ENCODE data around the gene MRPL43. TPM values are rescaled to one million over a fixed set of nuclear protein-coding genes. Genes with fewer than 3 reads are reported as not detected.
A peak's percentile ranks its signal among the peaks of the same experiment; 100 is the strongest.

Gene MRPL43
- total and polyA plus RNA-seq, 2 experiments from 2014 or later = 114 to 128 TPM

DNA sequence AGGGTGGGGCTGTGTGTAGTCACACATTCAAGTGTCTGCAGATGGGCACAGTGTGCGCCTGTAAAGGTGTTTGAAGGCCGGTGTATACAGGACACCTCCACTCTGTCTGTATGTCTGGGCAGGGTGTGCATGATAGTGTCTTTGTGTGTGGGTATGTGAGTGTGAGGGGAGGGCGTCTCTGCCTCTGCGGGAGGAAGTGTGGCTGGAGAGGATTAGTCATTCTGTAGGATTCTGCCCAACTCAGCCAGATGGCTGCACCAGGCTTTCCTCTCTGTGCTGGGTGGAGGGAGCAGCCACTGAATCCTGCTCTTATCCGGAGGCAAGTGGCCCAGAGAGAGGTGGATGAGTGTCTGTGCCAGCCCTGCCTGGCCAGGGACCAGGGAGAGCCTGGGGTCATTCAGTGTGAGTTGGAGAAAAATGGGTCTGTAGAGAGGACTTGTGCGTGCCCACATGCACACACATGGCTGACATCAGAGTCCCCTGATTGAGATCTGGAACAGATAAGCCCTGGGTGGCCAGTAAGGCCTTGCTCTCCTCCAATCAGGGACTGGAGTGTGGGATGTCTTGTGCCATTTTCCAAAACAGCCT lies 45.4 kb upstream of the MRPL43 start:
- TF ChIP-seq, protein P1, sequence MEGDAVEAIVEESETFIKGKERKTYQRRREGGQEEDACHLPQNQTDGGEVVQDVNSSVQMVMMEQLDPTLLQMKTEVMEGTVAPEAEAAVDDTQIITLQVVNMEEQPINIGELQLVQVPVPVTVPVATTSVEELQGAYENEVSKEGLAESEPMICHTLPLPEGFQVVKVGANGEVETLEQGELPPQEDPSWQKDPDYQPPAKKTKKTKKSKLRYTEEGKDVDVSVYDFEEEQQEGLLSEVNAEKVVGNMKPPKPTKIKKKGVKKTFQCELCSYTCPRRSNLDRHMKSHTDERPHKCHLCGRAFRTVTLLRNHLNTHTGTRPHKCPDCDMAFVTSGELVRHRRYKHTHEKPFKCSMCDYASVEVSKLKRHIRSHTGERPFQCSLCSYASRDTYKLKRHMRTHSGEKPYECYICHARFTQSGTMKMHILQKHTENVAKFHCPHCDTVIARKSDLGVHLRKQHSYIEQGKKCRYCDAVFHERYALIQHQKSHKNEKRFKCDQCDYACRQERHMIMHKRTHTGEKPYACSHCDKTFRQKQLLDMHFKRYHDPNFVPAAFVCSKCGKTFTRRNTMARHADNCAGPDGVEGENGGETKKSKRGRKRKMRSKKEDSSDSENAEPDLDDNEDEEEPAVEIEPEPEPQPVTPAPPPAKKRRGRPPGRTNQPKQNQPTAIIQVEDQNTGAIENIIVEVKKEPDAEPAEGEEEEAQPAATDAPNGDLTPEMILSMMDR (IDR thresholded peaks at IDR 0.05; ENCODE audit: low read depth, low read length) = no peak
- peak in 1 of 2 donors; percentile 91 for DNase-seq (ENCODE audit: low read depth in 1 of 2, low spot score in 1 of 2)
- H3K27me3 ChIP-seq = peaks cover 18% of the 10 kb centered on the region

DNA sequence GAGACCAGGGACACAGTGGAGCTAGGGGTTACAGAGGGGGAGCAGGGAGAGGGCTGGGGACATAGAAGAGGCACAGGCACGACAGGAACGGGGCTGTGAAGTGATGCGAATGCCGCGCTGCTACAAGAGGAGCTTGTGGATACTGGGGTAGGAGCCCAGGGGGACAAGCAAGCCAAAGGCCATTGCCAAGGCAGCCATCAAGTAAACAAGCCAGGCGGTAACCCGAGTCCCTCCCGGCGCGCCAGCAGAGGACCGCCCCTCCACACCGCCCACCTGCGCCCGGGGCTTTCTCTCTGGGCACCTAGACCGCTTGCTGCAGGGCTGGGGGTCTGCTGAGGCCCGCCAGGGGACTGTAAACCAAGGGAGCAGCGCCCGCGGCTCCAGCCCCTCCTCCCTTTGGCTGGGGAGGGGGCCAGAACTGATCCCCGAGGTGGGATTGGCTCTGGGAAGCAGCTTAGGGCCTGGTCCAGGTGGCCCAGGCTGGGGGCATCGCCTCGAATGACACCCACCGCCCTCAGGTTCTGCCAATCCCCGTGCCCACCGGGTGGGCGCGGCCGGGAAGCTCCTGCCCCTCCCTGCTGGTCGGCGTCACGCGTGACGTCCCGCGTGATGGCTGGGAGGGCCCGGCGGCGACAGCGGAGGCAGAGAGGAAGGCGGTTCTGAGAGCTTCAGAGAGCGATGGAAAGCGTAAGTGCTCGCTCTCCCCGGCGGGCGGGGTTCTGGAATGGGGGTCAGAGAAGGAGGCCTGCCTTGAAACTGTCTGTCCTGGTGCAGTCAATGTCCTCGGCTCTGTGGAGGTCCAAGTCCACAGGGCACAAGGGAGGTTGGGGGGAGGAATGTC lies 44.7 kb upstream of the MRPL43 start:
- H3K27ac ChIP-seq = no peak overlapping the region
- TF ChIP-seq, protein P1 (IDR thresholded peaks at IDR 0.05; ENCODE audit: low read depth, low read length) = no peak
- peaks cover 19% of the 10 kb centered on the region for H3K4me1 ChIP-seq (ENCODE audit: low read depth)
- peak; percentile 74 to 76 for DNase-seq (ENCODE audit: low read depth in 1 of 2, low spot score in 1 of 2)
- H3K4me3 ChIP-seq = peak overlapping the region; percentile 43
- no peaks in the 10 kb centered on the region for H3K36me3 ChIP-seq
- no peaks in the 10 kb centered on the region for H3K9me3 ChIP-seq (ENCODE audit: low read depth)
- H3K27me3 ChIP-seq = peaks cover 15% of the 10 kb centered on the region

More for the DNA sequence above, 45.4 kb upstream of the MRPL43 start:
- Histone ChIP-seq H3K9me3 (ENCODE audit: low read depth) (no peaks in the 10 kb centered on the region), H3K4me1 (ENCODE audit: low read depth) (peaks cover 17% of the 10 kb centered on the region), H3K4me3 (peak overlapping the region; percentile 43), H3K27ac (no peak overlapping the region), H3K36me3 (no peaks in the 10 kb centered on the region)

DNA sequence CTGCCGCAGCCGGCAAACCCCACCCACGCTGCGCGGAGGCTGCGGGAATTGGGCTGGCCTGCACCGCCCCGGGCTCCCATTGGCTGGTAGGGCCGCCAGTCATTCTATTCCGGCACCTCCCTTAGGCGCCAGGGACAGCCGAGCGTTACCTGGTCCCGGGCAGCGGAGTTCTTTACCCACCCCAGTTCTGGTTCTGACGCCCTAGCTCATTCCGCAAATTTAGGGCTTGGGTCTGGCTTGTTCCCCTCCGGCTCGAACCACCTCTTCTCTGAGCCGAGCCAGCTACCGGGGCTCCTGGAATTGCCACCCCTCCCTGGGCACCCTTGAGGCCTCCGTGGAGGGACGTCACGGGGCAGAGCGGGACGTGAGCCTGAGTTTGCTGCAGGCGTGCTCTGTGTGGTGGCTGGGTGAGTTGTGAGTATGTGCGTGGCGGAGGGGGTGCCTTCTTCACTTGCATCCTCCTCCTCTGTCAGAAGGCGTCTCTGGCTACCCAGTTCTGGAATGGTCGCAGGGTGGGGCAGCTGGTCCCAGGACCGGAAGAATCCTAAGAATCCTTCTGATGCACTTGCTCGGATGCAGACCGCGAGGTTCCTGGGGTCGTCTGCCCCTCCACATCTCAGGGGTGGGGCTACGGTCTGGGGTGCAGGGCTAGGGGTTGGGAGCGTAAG lies 44.0 kb upstream of the MRPL43 start, which contains the start of the genes PDZD7 and SFXN3:
Gene PDZD7, minus strand, starts transcription at position 2 of the 668 bp plus-strand sequence. CDS start 910 bp downstream, outside the sequence.
Gene SFXN3, plus strand, starts transcription at position 107 of the 668 bp plus-strand sequence. CDS start 3,461 bp downstream, outside the sequence.
- Histone ChIP-seq H3K4me1 (ENCODE audit: low read depth) (peaks cover 26% of the 10 kb centered on the region), H3K4me3 (peak within 1 kb of the TSS; percentile 43), H3K36me3 (no peaks in the 10 kb centered on the region), H3K27ac (no peak within 1 kb of the TSS), H3K27me3 (peaks cover 9% of the 10 kb centered on the region), H3K9me3 (ENCODE audit: low read depth) (no peaks in the 10 kb centered on the region)
- TF ChIP-seq, protein P1 (IDR thresholded peaks at IDR 0.05; ENCODE audit: low read depth, low read length) = no peak
- peak; percentile 95 to 96 for DNase-seq (ENCODE audit: low read depth in 1 of 2, low spot score in 1 of 2)

DNA sequence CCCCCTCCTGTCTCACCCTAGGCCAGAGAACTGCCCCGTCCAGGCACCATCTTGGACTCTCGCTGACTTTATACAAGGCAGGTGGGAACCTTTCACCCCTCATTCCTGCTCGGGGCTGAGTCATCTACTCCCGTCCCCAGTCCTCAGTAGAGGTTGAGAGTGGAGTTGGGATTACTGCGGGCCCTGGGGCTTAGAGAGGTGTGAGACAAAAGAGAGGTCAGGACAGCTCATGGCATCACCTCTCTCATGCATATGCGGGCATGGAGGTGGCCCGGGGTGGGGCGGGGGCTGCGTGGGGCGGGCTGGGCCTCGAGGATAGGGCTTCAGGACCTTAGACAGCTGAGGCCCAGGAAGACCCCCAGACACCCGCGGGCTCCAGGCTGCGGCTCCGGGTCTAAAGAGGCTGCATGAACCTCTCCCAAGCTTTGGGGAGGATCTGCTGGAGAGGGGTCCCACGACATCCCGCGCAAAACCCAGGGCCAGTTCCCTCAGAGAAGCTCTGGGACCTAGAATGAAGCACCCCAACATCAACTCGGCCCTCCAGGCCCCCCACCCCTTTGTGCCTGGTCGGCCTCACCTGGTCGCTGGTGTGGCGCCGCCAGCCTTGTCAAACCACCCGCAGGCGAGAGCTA lies 43.3 kb upstream of the MRPL43 start:
- H3K27ac ChIP-seq = no peak overlapping the region
- peaks cover 27% of the 10 kb centered on the region for H3K4me1 ChIP-seq (ENCODE audit: low read depth)
- no peak for DNase-seq (ENCODE audit: low read depth in 1 of 2, low spot score in 1 of 2)
- no peaks in the 10 kb centered on the region for H3K36me3 ChIP-seq
- peaks cover 6% of the 10 kb centered on the region for H3K27me3 ChIP-seq
- TF ChIP-seq, protein P1 (IDR thresholded peaks at IDR 0.05; ENCODE audit: low read depth, low read length) = no peak
- no peaks in the 10 kb centered on the region for H3K9me3 ChIP-seq (ENCODE audit: low read depth)
- peak overlapping the region; percentile 43 for H3K4me3 ChIP-seq

Data from cardiac muscle cell (in vitro differentiated cells and primary cell).